Measurements from ENCODE around the gene BTBD9.

DNA sequence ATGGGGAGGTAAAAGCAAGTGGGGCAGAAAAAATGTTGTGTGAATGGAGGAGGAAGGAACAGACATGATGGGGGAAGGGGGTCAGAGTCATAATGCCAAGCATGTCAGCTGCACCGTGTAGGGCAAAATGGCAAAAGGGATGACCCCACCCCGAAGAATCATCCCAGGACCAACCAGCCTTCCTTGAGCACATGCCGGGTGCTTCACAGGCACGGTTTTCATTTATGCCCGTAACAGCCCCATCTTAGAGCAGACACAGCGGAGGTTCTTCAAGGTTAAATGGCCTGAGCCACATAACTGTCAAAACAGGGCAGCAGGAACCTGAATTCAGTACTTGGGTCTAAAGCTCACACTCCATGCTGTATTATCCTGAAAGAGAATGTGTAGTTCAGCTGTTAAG lies 498.0 kb downstream of the BTBD9 start:
- TF ChIP-seq POLR2A (IDR thresholded peaks at IDR 0.05; ENCODE audit: low read depth, low read length) (no peak), TAF1 (IDR thresholded peaks at IDR 0.05; ENCODE audit: borderline replicate concordance, low read depth, low read length) (no peak)
